Caco-2 (cell line): Measurements from ENCODE around the gene CHST13. TPM values are rescaled to one million over a fixed set of nuclear protein-coding genes. Genes with fewer than 3 reads are reported as not detected.

Source experiments
- BruUV-seq: library from RNA; stranded (reverse); fragments of 400-500 nt; replicated peaks from 2 replicates; lab custom pipeline; 2021; lab: Mats Ljungman, UMichigan
- CTCF ChIA-PET: fragments of 300-600 bp; sonication (Branson Sonifier 250); formaldehyde crosslinking; loops from one replicate; lab custom pipeline; 2022; ENCODE audit warnings: antibody characterized with exemption; lab: Charles Lee
- POLR2A ChIA-PET: fragments of 300-600 bp; sonication (Branson Sonifier 250); formaldehyde crosslinking; loops from one replicate; lab custom pipeline; 2022; ENCODE audit warnings: antibody characterized with exemption; lab: Charles Lee
- DNase-seq, 2 experiments: peaks; one replicate each; pipeline versions ENCODE4 v3.0.0 to v3.0.0-alpha.2; 2020 to 2022
- H3K27me3 ChIP-seq: replicated peaks from 2 replicates; pipeline ENCODE4 v1.6.0; 2011; ENCODE audit warnings: low read length; ENCODE audit not compliant: control insufficient read depth, insufficient read depth
- H3K36me3 ChIP-seq: 2 replicates; pipeline ENCODE4 v1.5.1; 2011; ENCODE audit warnings: low read length; ENCODE audit not compliant: control insufficient read depth, insufficient read depth
- H3K4me1 ChIP-seq: fragments of 250-450 bp; sonication (Bioruptor Pico); 2 replicates; pipeline ENCODE4 v1.5.1; 2020; ENCODE audit warnings: mild to moderate bottlenecking
- H3K4me3 ChIP-seq: 2 replicates; pipeline ENCODE4 v1.5.1; 2011; ENCODE audit warnings: low read depth, mild to moderate bottlenecking, control low read depth, low read length
- H3K9me3 ChIP-seq: fragments of 250-450 bp; sonication (Bioruptor Pico); 2 replicates; pipeline ENCODE4 v1.5.1; 2020; ENCODE audit warnings: mild to moderate bottlenecking, moderate library complexity
- H3K27ac Mint-ChIP-seq: one replicate; pipeline ENCODE4 v1.8.0; 2022; ENCODE audit warnings: mixed read lengths; ENCODE audit not compliant: unreplicated experiment
- H3K27me3 Mint-ChIP-seq: one replicate; pipeline ENCODE4 v1.8.0; 2022; ENCODE audit warnings: mixed read lengths; ENCODE audit not compliant: insufficient read depth, unreplicated experiment
- H3K36me3 Mint-ChIP-seq: one replicate; pipeline ENCODE4 v1.8.0; 2022; ENCODE audit warnings: mild to moderate bottlenecking, mixed read lengths; ENCODE audit not compliant: insufficient read depth, unreplicated experiment
- H3K4me1 Mint-ChIP-seq: one replicate; pipeline ENCODE4 v1.8.0; 2022; ENCODE audit warnings: low read depth, mixed read lengths; ENCODE audit not compliant: unreplicated experiment
- H3K4me3 Mint-ChIP-seq: one replicate; pipeline ENCODE4 v1.8.0; 2022; ENCODE audit warnings: mild to moderate bottlenecking, moderate library complexity, mixed read lengths; ENCODE audit not compliant: unreplicated experiment
- H3K9me3 Mint-ChIP-seq: one replicate; pipeline ENCODE4 v1.8.0; 2022; ENCODE audit warnings: mixed read lengths; ENCODE audit not compliant: unreplicated experiment
- CTCF ChIP-seq, 2 experiments: fragments of 200-600 bp in 1 of 2; IDR thresholded peaks; 1 replicate in 1 of 2; 2 replicates in 1 of 2; pipeline versions ENCODE4 v1.5.1 to v1.8.0; 2011 to 2022; ENCODE audit warnings: antibody characterized with exemption in 1 of 2, control low read depth in 1 of 2, inconsistent platforms in 1 of 2, low read depth in 1 of 2, low read length in 1 of 2, mild to moderate bottlenecking in 1 of 2, moderate library complexity in 1 of 2; ENCODE audit not compliant: insufficient read depth in 1 of 2, severe bottlenecking in 1 of 2, unreplicated experiment in 1 of 2
- intact Hi-C: fragments of 100-400 bp; cut with micrococcal nuclease; formaldehyde crosslinking; loops from one replicate; pipeline ENCODE4 v1.10.0; 2022; ENCODE audit not compliant: unreplicated experiment
- total RNA-seq: library from RNA; stranded (reverse); gene quantifications from 2 replicates; pipeline ENCODE4 v1.2.3, GENCODE V29; 2022

Gene CHST13
- total RNA-seq, 1 experiment from 2014 or later = 25.3 TPM

GRCh38 chr3:126557761-126558160 lies 33.8 kb downstream of the CHST13 start:
- H3K36me3 ChIP-seq = no peaks in the 10 kb centered on the region
- no peaks in the 10 kb centered on the region for H3K9me3 Mint-ChIP-seq
- POLR2A ChIA-PET = no interaction called here
- intact Hi-C loops = no loop called here
- no peak for DNase-seq
- H3K27ac Mint-ChIP-seq = no peak overlapping the region
- H3K27me3 ChIP-seq = no peaks in the 10 kb centered on the region
- no peak overlapping the region for H3K4me3 ChIP-seq
- no peak overlapping the region for H3K4me3 Mint-ChIP-seq
- H3K9me3 ChIP-seq = no peaks in the 10 kb centered on the region
- no peaks in the 10 kb centered on the region for H3K36me3 Mint-ChIP-seq
- H3K27me3 Mint-ChIP-seq = peaks cover 10% of the 10 kb centered on the region
- H3K4me1 Mint-ChIP-seq = no peaks in the 10 kb centered on the region
- CTCF ChIA-PET = interaction anchor here (1.1 kb wide), 1 partner anchor 29 kb away, joined by 3 read pairs; no protein-coding TSS in a partner anchor
- no TSS peak for BruUV-seq
- TF ChIP-seq CTCF (IDR thresholded peaks at IDR 0.05; ENCODE audit: insufficient read depth in 1 of 2, low read depth in 1 of 2, low read length in 1 of 2, severe bottlenecking in 1 of 2, unreplicated experiment in 1 of 2) = no peak
- no peaks in the 10 kb centered on the region for H3K4me1 ChIP-seq

- Mint-ChIP-seq H3K4me3 (no peak within 1 kb of the TSS), H3K4me1 (no peaks in the 10 kb centered on the region), H3K9me3 (no peaks in the 10 kb centered on the region), H3K27ac (no peak within 1 kb of the TSS), H3K27me3 (peaks cover 10% of the 10 kb centered on the region), H3K36me3 (no peaks in the 10 kb centered on the region)
- no TSS peak for BruUV-seq
- intact Hi-C loops = no loop called here
- TF ChIP-seq CTCF (IDR thresholded peaks at IDR 0.05; ENCODE audit: insufficient read depth in 1 of 2, low read depth in 1 of 2, low read length in 1 of 2, severe bottlenecking in 1 of 2, unreplicated experiment in 1 of 2) = no peak
- ChIA-PET POLR2A (no interaction called here), CTCF (no interaction called here)
- H3K27me3 ChIP-seq = no peaks in the 10 kb centered on the region
- H3K4me3 ChIP-seq = no peak within 1 kb of the TSS
- H3K36me3 ChIP-seq = no peaks in the 10 kb centered on the region
- H3K9me3 ChIP-seq = no peaks in the 10 kb centered on the region
- no peaks in the 10 kb centered on the region for H3K4me1 ChIP-seq
- peak in 1 of 2 experiments; percentile 25 for DNase-seq
Observed at GRCh38 chr3:126558336-126559071, 34.5 kb downstream of the CHST13 start, which contains the start of gene C3orf22. TSS of gene C3orf22 (minus strand) at chr3:126558932. CDS start at chr3:126553390, 5,542 bp downstream.

- no peak overlapping the region for H3K27ac Mint-ChIP-seq
- no peak for DNase-seq
- no peaks in the 10 kb centered on the region for H3K9me3 Mint-ChIP-seq
- Histone ChIP-seq H3K36me3 (no peaks in the 10 kb centered on the region), H3K4me3 (no peak overlapping the region), H3K27me3 (no peaks in the 10 kb centered on the region), H3K9me3 (no peaks in the 10 kb centered on the region), H3K4me1 (no peaks in the 10 kb centered on the region)
- no peaks in the 10 kb centered on the region for H3K36me3 Mint-ChIP-seq
- ChIA-PET POLR2A (no interaction called here), CTCF (no interaction called here)
- intact Hi-C loops = no loop called here
- peaks cover 10% of the 10 kb centered on the region for H3K27me3 Mint-ChIP-seq
- no peaks in the 10 kb centered on the region for H3K4me1 Mint-ChIP-seq
- no peak for TF ChIP-seq CTCF (IDR thresholded peaks at IDR 0.05; ENCODE audit: insufficient read depth in 1 of 2, low read depth in 1 of 2, low read length in 1 of 2, severe bottlenecking in 1 of 2, unreplicated experiment in 1 of 2)
- H3K4me3 Mint-ChIP-seq = no peak overlapping the region
- no TSS peak for BruUV-seq
Observed at GRCh38 chr3:126562737-126563276, 38.9 kb downstream of the CHST13 start.
